Measurements from ENCODE around the gene LRFN5.

GRCh38 chr14:41607966-41608663 lies 1.4 kb downstream of the LRFN5 start:
- no peak for TF ChIP-seq CTCF (IDR thresholded peaks at IDR 0.05)
- TF ChIP-seq POLR2A (IDR thresholded peaks at IDR 0.05): no peak
